ENCODE results near the gene BLTP2.
A peak's percentile ranks its signal among the peaks of the same experiment; 100 is the strongest.

BLTP2 gene

GRCh38 chr17:28644787-28645575, at the start of gene BLTP2:
TSS of gene BLTP2 (minus strand) at chr17:28645158. CDS start at chr17:28645056, 102 bp downstream.
- Mint-ChIP-seq H3K27ac (peak within 1 kb of the TSS; percentile 94), H3K4me3 (peak within 1 kb of the TSS; percentile 88), H3K36me3 (peaks cover 31% of the 10 kb centered on the region), H3K27me3 (no peaks in the 10 kb centered on the region), H3K4me1 (peaks cover 36% of the 10 kb centered on the region), H3K9me3 (no peaks in the 10 kb centered on the region)
- CTCF ChIA-PET: interaction anchor here (0.8 to 5.0 kb wide), 7 partner anchors 17 to 82 kb away, joined by 3 to 35 read pairs (median 3); partner anchors contain the start of genes PIGS, PROCA1, RPL23A and SDF2
- DNase-seq: peak; percentile 98

DNA sequence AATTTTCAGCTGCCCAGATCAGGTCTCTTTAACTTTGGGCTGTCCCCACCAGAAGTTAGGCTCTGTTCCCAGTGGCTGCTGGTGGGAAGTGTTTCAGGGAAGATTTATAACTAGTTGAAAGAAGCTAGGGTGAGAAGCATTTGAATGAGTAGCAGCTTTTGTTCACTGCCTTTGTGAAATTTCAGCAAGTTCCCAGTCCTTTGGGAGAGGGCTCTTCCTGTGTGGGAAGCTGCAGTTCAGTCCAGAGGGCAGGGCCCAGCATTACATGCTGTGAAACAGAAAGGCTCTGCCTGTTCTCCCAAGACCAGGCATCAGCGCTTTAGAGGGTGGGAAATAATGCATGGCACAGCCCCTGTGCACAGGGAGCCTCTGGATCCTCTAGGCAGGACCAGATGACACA, 48.9 kb upstream of the BLTP2 start:
- no peak for DNase-seq
- H3K4me3 Mint-ChIP-seq: no peak overlapping the region
- H3K27ac Mint-ChIP-seq: no peak overlapping the region
- CTCF ChIA-PET: no interaction called here
- H3K9me3 Mint-ChIP-seq: no peaks in the 10 kb centered on the region
- H3K27me3 Mint-ChIP-seq: no peaks in the 10 kb centered on the region
- H3K36me3 Mint-ChIP-seq: peaks cover 69% of the 10 kb centered on the region
- H3K4me1 Mint-ChIP-seq: no peaks in the 10 kb centered on the region

DNA sequence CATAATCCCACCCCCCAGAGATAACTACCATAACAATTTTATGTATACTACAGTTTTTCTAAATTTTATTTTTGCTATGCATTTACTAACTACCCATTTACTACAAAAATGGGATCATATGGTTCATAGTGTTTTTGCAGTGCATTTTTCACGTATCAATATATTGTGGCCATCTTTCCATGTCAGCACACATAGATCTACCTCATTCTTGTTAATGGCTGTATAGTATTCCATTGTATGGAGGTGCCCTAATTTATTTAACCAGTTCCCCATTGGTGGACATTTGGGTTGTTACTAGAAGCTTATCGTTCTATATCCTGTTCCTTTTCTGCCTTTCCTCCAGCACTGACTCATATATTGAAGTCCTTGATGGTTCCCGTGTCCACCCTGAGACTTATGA, 44.1 kb upstream of the BLTP2 start:
- no peaks in the 10 kb centered on the region for H3K4me1 Mint-ChIP-seq
- CTCF ChIA-PET: interaction anchor here (0.5 to 2.1 kb wide), 5 partner anchors 14 to 179 kb away, joined by 3 to 6 read pairs (median 3); partner anchors contain the start of gene RSKR

DNA sequence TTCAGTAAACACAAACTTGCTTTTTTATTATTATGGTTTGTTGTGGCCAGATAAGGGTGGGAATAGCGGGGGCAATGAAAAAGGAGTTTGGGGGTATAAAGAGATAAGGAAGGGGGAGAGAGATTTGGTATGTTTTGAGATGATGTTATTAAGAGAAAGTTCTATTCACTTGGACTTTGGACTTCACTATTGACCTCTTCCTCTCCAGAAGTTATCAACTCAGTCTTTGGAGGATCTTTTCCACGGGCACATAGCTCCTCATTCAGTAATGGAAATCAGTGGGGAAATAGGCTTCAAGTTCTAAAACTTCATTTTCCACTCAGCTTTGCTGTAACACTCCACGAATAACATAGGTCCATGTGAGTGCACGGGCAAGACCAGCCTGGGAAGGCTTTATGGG, 43.5 kb upstream of the BLTP2 start:
- H3K4me1 Mint-ChIP-seq: no peaks in the 10 kb centered on the region
- H3K4me3 Mint-ChIP-seq: no peak overlapping the region
- no peak overlapping the region for H3K27ac Mint-ChIP-seq
- H3K36me3 Mint-ChIP-seq: peaks cover 70% of the 10 kb centered on the region
- no peak for DNase-seq
- H3K27me3 Mint-ChIP-seq: no peaks in the 10 kb centered on the region
- CTCF ChIA-PET: interaction anchor here (0.5 to 2.1 kb wide), 5 partner anchors 13 to 180 kb away, joined by 3 to 6 read pairs (median 3); partner anchors contain the start of gene RSKR
- H3K9me3 Mint-ChIP-seq: no peaks in the 10 kb centered on the region

More for the DNA sequence above, 44.1 kb upstream of the BLTP2 start:
- no peaks in the 10 kb centered on the region for H3K9me3 Mint-ChIP-seq
- H3K27ac Mint-ChIP-seq: peak overlapping the region; percentile 45
- no peak overlapping the region for H3K4me3 Mint-ChIP-seq
- H3K36me3 Mint-ChIP-seq: peaks cover 72% of the 10 kb centered on the region
- no peaks in the 10 kb centered on the region for H3K27me3 Mint-ChIP-seq
- no peak for DNase-seq

DNA sequence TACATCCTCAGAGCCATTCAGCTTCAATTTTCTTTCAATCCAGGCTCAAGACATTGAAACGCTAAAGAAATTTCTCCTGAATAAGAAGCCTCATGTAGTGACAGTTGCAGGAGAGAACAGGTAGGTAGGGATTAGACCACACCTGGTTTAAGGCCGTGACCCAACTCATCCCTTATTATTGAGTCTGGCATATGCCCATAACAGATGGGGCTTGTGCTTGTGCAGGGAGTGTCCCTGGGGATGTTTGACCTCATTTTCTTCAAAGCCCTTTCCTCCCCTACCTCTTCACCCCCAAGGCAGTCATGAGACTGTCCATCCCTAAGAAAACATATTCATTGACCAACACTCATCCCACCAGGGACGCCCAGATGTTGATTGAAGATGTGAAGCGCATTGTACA, 41.3 kb upstream of the BLTP2 start:
- Mint-ChIP-seq H3K4me3 (no peak overlapping the region), H3K36me3 (peaks cover 78% of the 10 kb centered on the region), H3K27ac (no peak overlapping the region), H3K27me3 (no peaks in the 10 kb centered on the region), H3K4me1 (no peaks in the 10 kb centered on the region), H3K9me3 (no peaks in the 10 kb centered on the region)
- CTCF ChIA-PET: interaction anchor here (1.0 kb wide), 1 partner anchor 10 kb away, joined by 3 read pairs; no protein-coding TSS in a partner anchor
- no peak for DNase-seq

GRCh38 chr17:28685366-28685765, 40.4 kb upstream of the BLTP2 start:
- Mint-ChIP-seq H3K9me3 (no peaks in the 10 kb centered on the region), H3K36me3 (peaks cover 76% of the 10 kb centered on the region), H3K27ac (no peak overlapping the region), H3K4me1 (no peaks in the 10 kb centered on the region), H3K27me3 (no peaks in the 10 kb centered on the region), H3K4me3 (no peak overlapping the region)
- no peak for DNase-seq
- CTCF ChIA-PET: no interaction called here

DNA sequence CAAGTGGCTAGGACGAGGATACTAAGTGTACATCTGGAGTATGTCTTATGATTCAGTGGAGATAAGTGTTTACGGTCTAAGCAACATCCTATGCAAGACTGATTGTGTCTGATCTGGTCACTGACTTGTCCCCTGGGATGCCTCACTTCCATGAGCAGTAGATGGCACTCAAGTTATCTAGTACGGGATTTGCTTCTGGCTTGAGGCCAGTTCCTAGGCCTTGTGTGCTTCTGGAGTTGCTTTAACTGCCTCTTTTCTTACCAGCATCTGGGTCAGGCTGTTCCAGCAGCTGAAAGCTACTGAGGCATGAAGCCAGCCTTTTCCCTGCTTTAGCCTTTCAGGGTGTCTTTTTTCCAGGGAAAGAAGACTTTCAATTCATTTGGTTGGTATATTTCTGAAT, 40.0 kb upstream of the BLTP2 start:
- H3K36me3 Mint-ChIP-seq: peaks cover 72% of the 10 kb centered on the region
- H3K4me1 Mint-ChIP-seq: no peaks in the 10 kb centered on the region
- DNase-seq: no peak

DNA sequence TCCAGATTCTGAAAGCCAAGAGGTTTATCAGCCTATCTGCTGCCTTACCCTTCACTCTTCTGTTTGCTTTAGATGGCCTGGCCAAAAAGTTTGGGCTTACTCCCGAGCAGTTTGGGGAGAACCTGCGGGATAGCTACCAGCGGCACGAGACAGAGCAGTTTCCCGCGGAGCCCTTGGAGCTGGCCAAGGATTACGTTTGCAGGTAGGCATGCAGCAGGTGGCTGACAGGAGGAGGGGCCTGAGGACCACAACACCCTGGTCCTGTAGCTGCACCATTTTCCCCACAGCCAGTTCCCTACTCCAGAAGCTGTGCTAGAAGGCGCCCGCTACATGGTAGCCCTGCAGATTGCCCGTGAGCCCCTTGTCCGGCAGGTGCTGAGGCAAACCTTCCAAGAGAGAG, 37.7 kb upstream of the BLTP2 start:
- Mint-ChIP-seq H3K4me3 (no peak overlapping the region), H3K27me3 (no peaks in the 10 kb centered on the region), H3K9me3 (no peaks in the 10 kb centered on the region), H3K36me3 (peaks cover 61% of the 10 kb centered on the region), H3K4me1 (no peaks in the 10 kb centered on the region), H3K27ac (no peak overlapping the region)
- DNase-seq: no peak
- CTCF ChIA-PET: no interaction called here

More for the DNA sequence above, 40.0 kb upstream of the BLTP2 start:
- CTCF ChIA-PET: no interaction called here
- no peak overlapping the region for H3K4me3 Mint-ChIP-seq
- no peaks in the 10 kb centered on the region for H3K9me3 Mint-ChIP-seq
- no peaks in the 10 kb centered on the region for H3K27me3 Mint-ChIP-seq
- no peak overlapping the region for H3K27ac Mint-ChIP-seq

GRCh38 chr17:28675980-28676379, 31.0 kb upstream of the BLTP2 start:
- DNase-seq: peak; percentile 43
- Mint-ChIP-seq H3K9me3 (no peaks in the 10 kb centered on the region), H3K4me3 (no peak overlapping the region), H3K36me3 (peaks cover 62% of the 10 kb centered on the region), H3K27ac (no peak overlapping the region), H3K4me1 (no peaks in the 10 kb centered on the region), H3K27me3 (no peaks in the 10 kb centered on the region)
- CTCF ChIA-PET: interaction anchor here (0.7 to 3.8 kb wide), 7 partner anchors 11 to 150 kb away, joined by 3 to 35 read pairs (median 4); partner anchors contain the start of gene BLTP2

DNA sequence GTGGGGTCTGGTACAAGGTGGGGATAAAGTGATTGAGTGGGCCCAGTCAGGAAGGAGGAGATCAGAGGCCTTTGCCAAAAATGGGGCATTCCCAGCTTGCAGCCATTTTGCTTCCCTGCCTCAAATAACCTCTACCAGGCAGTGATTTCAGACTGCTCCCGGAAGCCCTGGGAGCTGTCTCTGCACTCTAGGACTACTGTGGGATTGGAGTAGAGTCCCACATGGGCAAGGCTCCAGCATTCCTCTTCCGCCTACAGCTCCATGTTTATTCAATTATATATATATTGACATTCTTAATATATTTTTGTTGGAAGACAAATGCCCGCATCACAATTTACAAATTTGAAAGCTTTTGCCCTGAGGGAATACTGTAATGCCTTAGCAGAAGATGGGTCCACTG, 30.5 kb upstream of the BLTP2 start:
- no peaks in the 10 kb centered on the region for H3K4me1 Mint-ChIP-seq
- H3K9me3 Mint-ChIP-seq: no peaks in the 10 kb centered on the region
- CTCF ChIA-PET: interaction anchor here (1.2 to 3.8 kb wide), 6 partner anchors 11 to 34 kb away, joined by 3 to 35 read pairs (median 4); partner anchors contain the start of gene BLTP2
- peaks cover 64% of the 10 kb centered on the region for H3K36me3 Mint-ChIP-seq
- no peak for DNase-seq
- no peaks in the 10 kb centered on the region for H3K27me3 Mint-ChIP-seq
- no peak overlapping the region for H3K4me3 Mint-ChIP-seq
- H3K27ac Mint-ChIP-seq: no peak overlapping the region

DNA sequence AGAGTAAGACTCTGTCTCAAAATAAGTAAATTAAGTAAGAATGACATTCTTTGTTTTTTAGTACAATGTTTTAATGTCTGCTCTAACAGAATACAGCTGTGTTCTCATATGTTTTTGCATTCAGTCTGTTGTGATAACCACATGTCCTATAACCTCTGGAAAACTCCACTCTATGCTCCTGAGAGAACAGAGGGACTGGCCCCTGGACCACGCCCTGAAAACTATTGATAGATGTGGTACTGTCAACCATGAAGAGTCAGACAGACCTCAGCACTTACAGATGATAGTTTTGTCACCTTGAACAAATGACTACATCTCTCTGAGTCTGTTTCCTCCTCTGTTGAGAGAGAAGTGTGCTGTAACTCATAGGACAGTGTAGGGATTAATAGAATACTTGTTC, 25.0 kb upstream of the BLTP2 start:
- no peak overlapping the region for H3K27ac Mint-ChIP-seq
- no peaks in the 10 kb centered on the region for H3K9me3 Mint-ChIP-seq
- CTCF ChIA-PET: interaction anchor here (1.6 kb wide), 1 partner anchor 9 kb away, joined by 4 read pairs; no protein-coding TSS in a partner anchor
- no peak overlapping the region for H3K4me3 Mint-ChIP-seq
- peaks cover 48% of the 10 kb centered on the region for H3K36me3 Mint-ChIP-seq
- no peak for DNase-seq
- no peaks in the 10 kb centered on the region for H3K27me3 Mint-ChIP-seq
- peaks cover 12% of the 10 kb centered on the region for H3K4me1 Mint-ChIP-seq

GRCh38 chr17:28667870-28668269, 22.9 kb upstream of the BLTP2 start:
- Mint-ChIP-seq H3K27ac (no peak overlapping the region), H3K4me3 (no peak overlapping the region), H3K36me3 (peaks cover 38% of the 10 kb centered on the region), H3K4me1 (peaks cover 31% of the 10 kb centered on the region), H3K9me3 (no peaks in the 10 kb centered on the region), H3K27me3 (no peaks in the 10 kb centered on the region)
- no peak for DNase-seq
- CTCF ChIA-PET: interaction anchor here (0.7 to 1.2 kb wide), 2 partner anchors 21 to 23 kb away, joined by 3 read pairs; partner anchors contain the start of gene BLTP2

GRCh38 chr17:28665994-28666393, 21.0 kb upstream of the BLTP2 start:
- Mint-ChIP-seq H3K27me3 (no peaks in the 10 kb centered on the region), H3K4me1 (peaks cover 40% of the 10 kb centered on the region), H3K9me3 (no peaks in the 10 kb centered on the region), H3K36me3 (peaks cover 27% of the 10 kb centered on the region), H3K4me3 (no peak overlapping the region), H3K27ac (no peak overlapping the region)
- DNase-seq: no peak
- CTCF ChIA-PET: no interaction called here

DNA sequence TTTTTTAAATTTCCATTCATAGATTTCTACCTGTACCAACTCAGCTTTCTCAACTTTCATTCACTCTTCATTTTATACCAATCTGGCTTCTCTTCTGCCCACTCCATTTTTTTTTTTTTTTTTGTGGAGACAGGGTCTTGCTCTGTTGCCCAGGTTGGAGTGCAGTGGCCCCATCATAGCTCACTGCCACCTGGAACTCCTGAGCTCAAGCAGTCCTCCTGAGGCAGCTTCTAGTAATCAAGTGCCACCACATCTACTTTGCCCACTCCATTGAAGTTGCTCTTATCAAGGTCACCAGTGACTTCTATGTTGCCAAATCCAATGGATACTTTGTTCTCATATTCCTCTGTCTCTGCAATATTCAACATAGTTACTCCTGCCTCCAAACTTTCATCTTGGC, 18.8 kb upstream of the BLTP2 start:
- no peaks in the 10 kb centered on the region for H3K27me3 Mint-ChIP-seq
- peaks cover 53% of the 10 kb centered on the region for H3K4me1 Mint-ChIP-seq
- DNase-seq: no peak
- CTCF ChIA-PET: interaction anchor here (1.1 kb wide), 1 partner anchor 20 kb away, joined by 3 read pairs; no protein-coding TSS in a partner anchor
- H3K27ac Mint-ChIP-seq: peak overlapping the region; percentile 99
- peaks cover 38% of the 10 kb centered on the region for H3K36me3 Mint-ChIP-seq
- no peaks in the 10 kb centered on the region for H3K9me3 Mint-ChIP-seq
- H3K4me3 Mint-ChIP-seq: peak overlapping the region; percentile 98

DNA sequence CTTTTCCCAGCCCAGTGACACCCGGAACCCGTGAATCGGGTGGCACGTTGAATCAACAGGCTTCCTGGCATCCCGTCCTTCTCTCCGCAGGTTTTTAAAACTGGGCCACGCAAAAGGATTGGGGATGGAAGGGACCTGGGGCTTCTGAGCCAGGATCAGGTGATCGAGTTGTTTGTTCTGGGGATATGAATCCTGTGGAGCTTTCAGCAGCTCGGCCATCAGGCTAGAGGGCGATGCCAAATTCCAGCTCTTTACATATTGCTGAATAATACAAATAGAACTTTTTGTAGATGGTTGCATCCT, 17.5 kb upstream of the BLTP2 start:
- CTCF ChIA-PET: interaction anchor here (1.1 to 2.4 kb wide), 4 partner anchors 13 to 19 kb away, joined by 3 to 21 read pairs (median 4); no protein-coding TSS in a partner anchor
- peaks cover 42% of the 10 kb centered on the region for H3K36me3 Mint-ChIP-seq
- DNase-seq: no peak

More for the DNA sequence above, 17.5 kb upstream of the BLTP2 start:
- Mint-ChIP-seq H3K27me3 (no peaks in the 10 kb centered on the region), H3K4me1 (peaks cover 50% of the 10 kb centered on the region), H3K9me3 (no peaks in the 10 kb centered on the region), H3K4me3 (peak overlapping the region; percentile 98), H3K27ac (peak overlapping the region; percentile 99)

Data from activated naive CD4-positive, alpha-beta T cell treated with anti-CD3 and anti-CD28 coated beads, Interleukin-2, amount 10 ng/mL, durations not matched to agents 7 days and 5 days (primary cell).